Adipose tissue (tissue), 3 donors: Measurements from ENCODE around the gene CFAP99. TPM values are rescaled to one million over a fixed set of nuclear protein-coding genes. Genes with fewer than 3 reads are reported as not detected.
"Not testable (repeated sequence)": the region's sequence is repeated elsewhere in the genome, so short reads cannot be mapped to it uniquely, and the experiment has no call there.

Experiments
- H3K27ac ChIP-seq: one replicate; pipeline ENCODE4 v1.5.1; 2013; ENCODE audit warnings: low read depth, low read length
- WGBS, 3 donors: extraction: QIAGEN DNeasy Blood & Tissue Kit; methylation state at CpG; one replicate each; pipeline ENCODE4 v1.1.7; 2013; 5-methylcytosine and 5-hydroxymethylcytosine counted together
- polyA plus RNA-seq, 3 donors: library from polyadenylated mRNA; stranded (reverse); fragments of 200-250 nt; gene quantifications; one replicate each; pipeline ENCODE4 v1.2.3, GENCODE V29; 2013
- donor health status: healthy with polysubstance abuse.
- donor health status: Bipolar disorder and iron deficiency.
- donor health status: healthy.

The CFAP99 gene
- polyA plus RNA-seq, 3 donors, result 0.09 to 0.86 TPM; not detected in 1

- no peak overlapping the region for H3K27ac ChIP-seq
- 82 to 85% (median 84%) methylated on average over 25 of the region's 25 CpGs for WGBS, 3 donors
These were observed 33.3 kb downstream of the CFAP99 start for GRCh38 chr4:2451821-2452785.

- H3K27ac ChIP-seq, result no peak overlapping the region
- WGBS, 3 donors, result 64 to 89% (median 83%) methylated on average over 24 of the region's 24 CpGs
These were observed 38.9 kb downstream of the CFAP99 start for GRCh38 chr4:2457481-2458295.

- WGBS, 3 donors, result 79 to 85% (median 82%) methylated on average over 37 to 38 of the region's 38 CpGs
- H3K27ac ChIP-seq, result no peak overlapping the region
These were observed 40.1 kb downstream of the CFAP99 start for GRCh38 chr4:2458546-2459491.

DNA sequence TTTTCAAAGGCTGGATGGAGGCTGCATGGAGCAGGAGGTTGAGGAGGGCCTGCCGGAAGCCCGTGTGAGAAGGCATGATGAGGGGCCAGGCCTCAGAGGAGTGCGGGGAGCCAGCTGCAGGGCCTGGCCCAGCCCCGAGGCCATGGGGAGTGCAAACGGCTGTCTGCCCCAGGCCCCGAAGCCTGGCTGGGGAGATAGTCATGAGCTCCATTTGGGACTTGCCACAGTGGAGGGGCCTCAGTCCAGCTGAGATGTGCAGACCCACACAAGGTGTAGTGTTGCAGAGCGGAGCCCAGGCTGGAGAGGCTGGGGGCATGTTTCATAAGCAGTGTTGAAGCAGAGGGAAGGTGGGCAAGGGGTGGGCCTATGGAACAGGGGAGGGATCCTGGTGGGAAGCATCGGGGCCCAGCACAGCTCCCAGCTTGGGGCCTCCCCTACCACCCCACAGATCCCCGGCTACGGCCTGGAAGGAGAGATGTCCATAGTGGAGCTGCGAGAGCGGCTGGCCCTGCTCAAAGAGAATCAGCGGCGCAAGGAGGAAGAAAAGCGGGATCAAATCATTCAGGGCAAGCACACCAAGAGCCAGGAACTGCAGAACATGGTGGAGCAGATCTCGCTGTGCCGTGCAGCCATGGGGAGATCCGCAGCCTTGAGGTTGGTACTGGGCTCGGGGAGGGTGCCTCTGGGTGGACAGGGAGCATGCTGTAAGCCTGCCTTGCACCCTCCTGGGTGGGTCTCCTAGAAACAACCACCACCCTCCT is 41.0 kb downstream of the CFAP99 start:
- H3K27ac ChIP-seq, result no peak overlapping the region
- 91 to 94% (median 93%) methylated on average over 18 to 19 of the region's 19 CpGs for WGBS, 3 donors

- WGBS, 3 donors, result 89 to 91% (median 89%) methylated on average over 15 of the region's 15 CpGs
- no peak overlapping the region for H3K27ac ChIP-seq
These were observed 42.6 kb downstream of the CFAP99 start for GRCh38 chr4:2461246-2461960.

GRCh38 chr4:2462218-2462991 is 43.6 kb downstream of the CFAP99 start:
- no peak overlapping the region for H3K27ac ChIP-seq
- WGBS, 3 donors, result 5 to 11% (median 6%) methylated on average over 59 to 99 of the region's 99 CpGs

DNA sequence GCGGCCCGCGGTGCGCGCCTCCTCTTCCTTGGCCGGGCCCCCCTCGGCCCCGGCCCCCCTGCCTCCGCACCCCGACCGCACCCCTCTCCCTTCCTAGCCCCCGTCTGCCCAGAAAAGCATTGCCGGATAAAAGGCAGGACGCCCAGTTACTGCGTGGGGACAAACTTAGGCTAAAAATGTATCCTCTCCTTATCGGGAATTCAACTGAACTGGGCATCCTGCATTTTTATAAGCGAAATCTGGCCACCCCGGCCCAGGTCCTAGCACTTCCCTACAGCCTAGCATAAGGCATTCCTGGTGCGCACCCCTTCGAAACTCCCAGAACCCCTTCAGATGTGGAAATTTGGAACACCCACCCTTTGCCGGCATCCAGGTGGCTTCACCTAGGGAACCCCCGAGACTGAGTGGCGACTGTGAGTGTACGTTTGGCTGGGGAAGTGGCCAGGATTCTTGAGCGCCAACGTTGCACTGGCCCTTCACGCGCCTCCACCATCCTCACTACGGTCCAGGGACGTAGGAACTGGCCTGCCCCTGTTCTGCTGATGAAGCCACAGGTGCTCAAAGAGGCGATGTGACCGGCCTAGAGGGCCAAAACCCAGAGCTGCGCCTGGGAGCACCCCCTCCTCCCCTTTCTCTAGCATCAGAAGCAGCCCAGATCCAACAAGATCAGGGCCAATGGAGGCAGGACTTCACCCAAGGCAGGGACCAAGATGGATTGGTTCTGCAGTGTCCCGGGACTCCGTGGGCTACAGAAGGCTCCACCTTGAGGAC is 44.4 kb downstream of the CFAP99 start:
- WGBS, 3 donors, result 31 to 53% (median 33%) methylated on average over 24 to 35 of the region's 35 CpGs
- H3K27ac ChIP-seq, result no peak overlapping the region

DNA sequence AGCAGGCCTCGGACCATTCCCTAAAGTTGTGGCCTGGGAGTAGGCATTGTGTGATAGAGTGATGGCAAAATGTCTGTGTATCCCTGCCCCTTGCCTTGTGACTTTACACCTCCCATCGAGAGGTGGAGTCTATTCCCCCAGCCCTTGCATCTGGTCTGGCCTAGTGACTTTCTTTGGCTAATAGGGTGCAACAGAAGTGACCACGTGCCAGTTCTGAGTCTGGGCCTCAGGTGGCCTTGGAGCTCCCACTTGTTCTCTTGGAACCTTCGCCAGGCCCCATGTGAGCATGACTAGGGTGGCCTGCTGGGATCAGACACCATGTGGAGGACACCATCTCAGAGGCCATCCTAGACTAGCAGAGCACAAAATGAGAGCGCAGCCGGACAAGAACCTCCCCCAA is 46.3 kb downstream of the CFAP99 start:
- WGBS, 3 donors, result 77 to 92% (median 86%) methylated on average over 6 of the region's 6 CpGs
- H3K27ac ChIP-seq, result no peak overlapping the region

DNA sequence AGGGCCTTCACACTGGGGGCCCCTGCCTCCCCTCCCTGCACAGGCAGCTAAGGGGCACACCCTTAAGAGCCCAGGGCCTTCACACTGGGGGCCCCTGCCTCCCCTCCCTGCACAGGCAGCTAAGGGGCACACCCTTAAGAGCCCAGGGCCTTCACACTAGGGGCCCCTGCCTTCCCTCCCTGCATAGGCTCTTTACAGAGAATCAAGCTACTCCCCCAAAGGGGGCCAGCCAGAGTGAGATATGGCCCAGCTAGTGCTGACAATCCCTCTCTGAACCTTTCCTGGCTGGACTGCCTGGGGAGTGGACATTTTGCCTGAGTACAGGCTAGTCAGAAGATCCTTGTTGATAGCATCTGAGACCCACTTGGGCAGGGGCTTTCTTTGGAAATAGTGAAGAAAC is 46.8 kb downstream of the CFAP99 start:
- not testable (repeated sequence) for H3K27ac ChIP-seq

DNA sequence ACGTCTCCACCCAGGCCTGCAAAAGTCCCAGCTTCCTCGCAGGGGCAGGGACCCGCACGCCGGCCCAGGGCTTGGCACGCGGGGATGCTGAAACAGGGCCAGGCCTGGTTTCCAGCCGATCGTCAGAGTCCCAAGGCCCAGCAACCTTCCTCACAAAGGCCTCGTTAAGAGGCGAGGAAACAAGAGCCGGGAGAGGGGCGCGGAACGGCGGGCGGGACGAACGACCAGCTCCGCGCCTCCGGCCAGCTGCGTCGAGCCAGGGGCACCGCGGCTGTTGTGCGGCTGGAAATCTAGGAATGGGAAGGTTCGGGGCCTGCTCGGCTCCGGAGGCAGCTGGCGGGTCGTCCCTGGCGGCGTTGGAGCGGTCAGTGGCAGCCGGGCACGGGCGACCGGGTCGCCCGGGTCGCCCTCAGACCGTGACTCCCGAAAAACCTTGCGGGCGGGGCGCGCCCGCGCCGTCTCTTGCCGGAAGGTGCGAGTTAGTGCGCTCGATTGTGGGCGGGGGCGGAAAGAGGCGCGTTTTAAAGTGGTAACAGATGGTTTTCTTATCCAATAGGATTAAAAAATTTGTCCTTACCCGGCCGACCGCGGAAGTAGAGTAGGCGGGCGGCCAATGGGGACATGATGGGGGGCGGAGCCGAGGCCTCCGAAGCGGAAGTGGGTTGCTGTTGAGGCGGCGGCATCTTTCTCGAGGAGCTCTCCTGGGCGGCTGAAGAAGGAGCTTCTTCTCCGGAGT is 49.9 kb downstream of the CFAP99 start, which contains the start of gene RNF4:
TSS of gene RNF4 (plus strand) at position 651 of the 736 bp plus-strand sequence. CDS start 21,388 bp downstream, outside the sequence.
- 0 to 1% (median 0%) methylated on average over 66 to 74 of the region's 74 CpGs for WGBS, 3 donors
- H3K27ac ChIP-seq, result peak within 1 kb of the TSS; percentile 55

DNA sequence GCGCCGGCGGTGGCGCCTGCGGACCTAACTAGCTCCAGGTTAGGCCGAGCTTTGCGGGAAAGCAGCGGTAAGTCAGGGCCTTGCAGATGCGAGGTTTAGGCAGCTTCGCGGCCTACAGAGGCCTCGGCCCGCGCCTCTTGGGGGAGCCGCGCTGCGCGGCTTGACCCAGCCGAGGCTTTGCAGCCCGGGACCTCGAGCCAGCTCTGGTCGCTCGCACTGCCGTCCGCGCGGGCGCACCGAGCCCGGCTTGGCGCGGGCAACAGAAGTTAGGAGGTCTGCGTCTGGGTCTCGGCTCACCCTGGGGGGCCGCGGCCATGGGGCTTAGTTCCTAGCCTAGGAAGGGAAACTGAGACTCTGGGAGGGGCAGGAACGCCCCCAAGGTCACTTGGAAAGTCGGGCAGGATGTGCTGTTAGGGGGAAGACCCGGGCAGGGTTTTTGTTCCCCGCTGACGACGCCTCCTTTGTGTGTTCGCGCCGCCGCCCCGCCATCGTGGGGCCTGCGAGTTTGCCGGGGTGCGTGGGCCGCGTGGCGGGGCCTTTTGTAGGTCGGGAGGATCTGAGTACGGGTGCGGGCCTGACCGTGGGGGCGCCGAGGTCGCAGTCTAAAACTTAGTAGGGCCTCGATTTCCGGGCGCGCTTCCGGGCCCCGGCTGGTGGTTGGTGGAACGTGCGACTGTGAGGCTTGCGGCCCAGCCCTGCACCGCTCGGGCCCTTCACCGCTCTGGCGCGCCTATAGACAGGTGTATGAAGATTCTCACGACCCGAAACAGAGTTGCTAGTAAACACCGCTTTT is 50.6 kb downstream of the CFAP99 start:
- WGBS, 3 donors, result 0% methylated on average over 76 to 78 of the region's 78 CpGs
- H3K27ac ChIP-seq, result no peak overlapping the region

GRCh38 chr4:2470791-2471190 is 52.0 kb downstream of the CFAP99 start:
- 73 to 84% (median 80%) methylated on average over 7 of the region's 7 CpGs for WGBS, 3 donors
- H3K27ac ChIP-seq, result no peak overlapping the region

GRCh38 chr4:2472187-2472586 is 53.4 kb downstream of the CFAP99 start:
- WGBS, 3 donors, result 97 to 100% (median 98%) methylated on average over 4 of the region's 4 CpGs

GRCh38 chr4:2478229-2478628 is 59.5 kb downstream of the CFAP99 start:
- 25 to 53% (median 31%) methylated on average over 3 of the region's 3 CpGs for WGBS, 3 donors

More at GRCh38 chr4:2472187-2472586, 53.4 kb downstream of the CFAP99 start:
- H3K27ac ChIP-seq, result no peak overlapping the region

More at GRCh38 chr4:2478229-2478628, 59.5 kb downstream of the CFAP99 start:
- no peak overlapping the region for H3K27ac ChIP-seq
